AML-193 (cell line): ENCODE results near the gene PRODH.
"Not testable (repeated sequence)": the region's sequence is repeated elsewhere in the genome, so short reads cannot be mapped to it uniquely, and the experiment has no call there.

Experiments used
- DNase-seq, 2 experiments: peaks; one replicate each; lab custom pipeline; 2025; lab: John Stamatoyannopoulos, UW

The PRODH gene

GRCh38 chr22:18935889-18936529 lies at the start of gene PRODH:
Gene PRODH (minus strand): TSS chr22:18936293. CDS start chr22:18936287, 6 bp downstream.
- no peak for DNase-seq

GRCh38 chr22:18985780-18986179 lies 49.7 kb upstream of the PRODH start:
- DNase-seq: no peak

GRCh38 chr22:18984564-18984963 lies 48.5 kb upstream of the PRODH start:
- no peak for DNase-seq

DNA sequence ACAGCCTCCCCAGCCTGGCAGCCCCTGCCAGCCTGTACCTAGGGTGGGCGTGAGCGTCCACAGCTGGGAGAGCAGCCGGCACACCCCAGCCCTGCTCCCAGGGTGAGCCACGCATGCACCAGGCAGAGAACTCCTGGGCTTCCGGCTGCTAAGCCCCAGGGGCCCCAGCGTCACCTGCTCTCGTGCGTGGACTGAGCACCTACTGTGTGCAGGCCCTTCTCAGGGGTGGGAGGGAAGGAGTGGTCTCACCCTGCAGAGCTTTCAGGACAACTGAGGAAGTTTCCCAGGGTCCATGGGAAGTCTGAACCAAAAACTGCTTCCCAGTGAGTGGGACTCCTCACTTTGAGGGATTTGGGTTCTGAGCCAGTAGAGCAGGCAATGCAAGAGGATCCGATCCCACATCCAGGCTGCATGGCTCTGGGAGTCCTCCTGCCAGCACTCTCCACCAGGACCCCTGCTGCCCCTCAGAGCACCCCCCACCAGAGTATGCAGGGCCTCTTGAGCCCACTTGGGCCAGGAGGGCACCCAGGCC lies 47.1 kb upstream of the PRODH start:
- DNase-seq: no peak

- no peak for DNase-seq
These were observed 44.7 kb upstream of the PRODH start for GRCh38 chr22:18980829-18981228.

DNA sequence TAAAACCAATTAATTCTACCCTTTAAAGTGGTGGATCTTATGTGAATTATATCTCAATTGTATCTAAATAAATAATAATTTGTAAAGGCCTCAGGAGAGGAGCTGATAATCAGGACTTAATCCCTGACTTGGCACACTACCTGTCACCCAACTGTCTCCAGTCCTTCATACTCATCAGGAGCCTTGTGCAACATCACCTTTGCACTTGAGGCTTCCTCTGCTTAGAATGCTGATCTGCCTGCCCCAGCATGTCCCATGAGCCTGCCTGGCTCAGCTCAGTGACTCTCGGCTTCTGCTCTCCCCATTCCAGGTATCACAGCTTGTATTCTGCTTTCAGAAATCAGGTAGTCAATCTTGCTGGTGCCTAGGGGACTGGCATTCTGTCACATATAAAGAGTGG lies 43.9 kb upstream of the PRODH start:
- no peak for DNase-seq

DNA sequence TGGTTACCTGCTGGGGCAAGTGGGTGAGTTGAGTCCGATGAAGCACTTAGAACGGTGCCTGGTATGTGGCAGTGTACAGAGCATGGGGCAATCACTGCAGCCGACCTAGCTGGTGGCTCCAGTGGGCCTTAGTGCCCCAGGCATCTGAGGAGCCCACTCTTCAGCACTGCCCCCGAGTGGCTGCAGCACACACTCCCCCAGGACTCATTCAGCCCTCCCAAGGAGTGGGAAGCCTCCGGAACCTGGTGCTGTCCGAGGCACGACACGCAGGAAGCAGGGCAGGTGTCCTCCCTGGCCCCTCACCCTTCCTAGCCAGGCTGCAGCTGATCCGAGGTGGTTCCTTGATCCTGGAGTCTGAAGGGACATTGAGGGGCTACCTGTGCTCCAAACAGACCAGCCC lies 42.4 kb upstream of the PRODH start:
- no peak for DNase-seq

- DNase-seq: no peak
These were observed 41.8 kb upstream of the PRODH start for GRCh38 chr22:18977824-18978425.

DNA sequence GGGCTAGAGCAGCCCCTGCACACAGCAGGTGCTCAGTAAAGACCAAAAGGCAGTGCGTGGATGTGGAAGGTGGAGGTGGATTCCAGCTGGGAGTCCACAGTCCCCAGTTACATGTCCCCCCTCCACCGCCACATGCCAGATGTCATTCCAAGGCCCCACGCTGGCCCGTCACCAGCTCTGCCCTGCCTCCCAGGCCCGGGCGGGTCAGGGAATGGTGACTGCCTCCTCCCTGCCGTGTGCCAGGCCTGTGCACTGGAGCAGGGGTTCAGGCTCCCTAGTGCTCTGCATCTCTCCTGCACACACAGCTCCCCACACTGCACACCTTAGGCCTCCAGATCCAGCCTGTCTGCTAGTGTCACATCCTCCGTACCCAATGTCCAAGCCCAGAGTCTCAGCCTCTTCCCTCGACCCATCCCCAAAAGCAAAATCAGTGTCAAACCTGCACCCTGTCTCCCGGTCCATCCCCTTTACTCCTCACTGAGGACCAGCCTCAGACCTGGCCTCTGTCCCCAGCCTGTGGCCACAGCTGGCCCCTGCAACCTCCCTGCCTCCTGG lies 40.2 kb upstream of the PRODH start:
- DNase-seq: no peak

GRCh38 chr22:18975434-18976196 lies 39.5 kb upstream of the PRODH start:
- no peak for DNase-seq

DNA sequence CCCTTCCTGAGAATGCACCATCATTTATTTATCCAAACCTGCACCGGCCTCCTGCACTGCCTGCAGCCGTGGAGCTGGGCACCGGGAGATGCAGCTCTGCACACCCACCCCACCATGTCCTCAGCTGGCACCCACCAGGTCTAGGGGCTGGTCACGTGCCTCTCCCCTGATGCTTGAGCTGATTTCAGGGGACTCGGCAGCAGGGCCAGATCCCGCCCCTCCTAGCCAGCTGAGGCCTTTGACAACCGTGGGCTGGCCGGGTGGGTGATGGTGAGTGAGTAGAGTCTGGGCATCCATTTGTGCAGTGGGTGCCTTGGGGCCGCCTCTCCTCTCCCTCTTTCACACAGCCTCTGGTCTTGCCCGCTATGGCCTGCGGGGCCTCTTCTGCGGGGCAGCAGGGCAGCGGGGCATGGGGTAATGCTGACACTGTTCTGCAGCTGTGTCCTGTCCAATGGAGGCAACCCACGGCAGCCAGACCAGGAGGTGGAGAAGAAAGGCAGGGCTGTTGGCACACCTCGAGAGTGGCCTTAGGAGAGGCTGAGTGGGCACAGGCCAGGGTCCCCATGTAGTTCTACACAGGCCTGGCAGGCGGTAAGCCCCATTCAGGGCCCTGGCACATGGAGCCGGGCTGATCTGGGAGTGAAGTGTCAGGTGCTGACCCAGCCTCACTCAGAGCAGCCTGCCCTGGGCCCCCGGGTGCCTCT lies 38.5 kb upstream of the PRODH start:
- no peak for DNase-seq

- no peak for DNase-seq
These were observed 37.4 kb upstream of the PRODH start for GRCh38 chr22:18973264-18974031.

DNA sequence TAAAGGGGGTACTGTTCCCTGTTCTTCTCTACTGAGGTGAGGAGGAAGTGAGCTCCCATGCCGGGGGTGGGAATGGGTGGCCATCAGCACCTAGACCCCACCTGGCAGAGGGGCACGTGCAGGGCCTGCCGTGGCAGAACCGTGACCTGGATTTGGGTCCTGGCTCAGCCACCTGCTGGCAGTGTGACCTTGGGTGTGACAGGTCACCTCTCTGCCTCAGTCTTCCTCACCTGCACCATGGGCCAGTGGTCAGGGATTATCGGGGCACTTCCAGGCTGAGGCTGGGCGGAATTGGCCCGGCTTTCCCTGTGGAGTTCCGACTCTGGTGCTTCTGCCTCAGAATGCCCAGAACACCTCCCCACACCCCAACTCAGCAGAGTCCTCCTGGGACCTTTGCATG lies 36.5 kb upstream of the PRODH start:
- not testable (repeated sequence) for DNase-seq

DNA sequence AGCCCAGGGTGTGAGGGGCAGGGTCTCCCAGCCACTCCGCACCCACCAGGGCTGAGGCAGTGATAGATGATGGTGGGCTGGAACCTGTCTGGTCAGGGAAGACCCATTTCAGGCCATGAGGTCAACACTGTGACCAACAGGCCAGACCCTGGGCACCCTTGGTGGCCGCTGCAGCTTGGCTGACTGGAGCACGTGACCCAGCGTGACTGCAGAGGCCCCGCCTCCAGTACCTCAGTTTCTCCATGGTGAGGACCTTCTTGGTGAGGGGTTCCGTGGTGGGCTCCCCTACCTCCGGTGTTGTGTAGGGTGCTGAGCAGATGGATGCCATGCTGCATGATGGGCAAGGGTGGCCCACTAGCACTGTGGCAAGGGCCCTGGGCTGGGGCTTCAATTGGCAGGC lies 35.9 kb upstream of the PRODH start:
- not testable (repeated sequence) for DNase-seq

DNA sequence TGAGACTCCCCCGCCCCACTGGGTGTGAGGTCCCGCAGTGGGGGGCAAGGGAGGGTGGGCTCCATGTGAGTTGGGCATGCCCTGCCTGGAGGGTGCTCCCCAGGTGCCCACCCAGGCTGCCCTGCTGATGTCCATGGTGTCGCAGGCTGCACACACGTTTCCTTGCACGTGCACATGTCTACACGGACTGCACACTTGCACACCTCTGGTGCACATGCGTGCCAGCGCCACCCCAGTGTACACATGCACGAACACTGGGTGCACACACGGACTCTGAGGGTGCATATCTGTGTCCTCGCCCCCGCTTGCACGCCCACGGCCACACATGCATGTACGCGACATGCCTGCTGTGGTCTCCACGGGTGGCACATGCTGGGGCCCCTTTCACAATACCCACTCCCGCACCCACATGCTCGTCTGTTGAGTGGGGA lies 35.2 kb upstream of the PRODH start:
- no peak for DNase-seq

- no peak for DNase-seq
These were observed 34.8 kb upstream of the PRODH start for GRCh38 chr22:18970948-18971315.

DNA sequence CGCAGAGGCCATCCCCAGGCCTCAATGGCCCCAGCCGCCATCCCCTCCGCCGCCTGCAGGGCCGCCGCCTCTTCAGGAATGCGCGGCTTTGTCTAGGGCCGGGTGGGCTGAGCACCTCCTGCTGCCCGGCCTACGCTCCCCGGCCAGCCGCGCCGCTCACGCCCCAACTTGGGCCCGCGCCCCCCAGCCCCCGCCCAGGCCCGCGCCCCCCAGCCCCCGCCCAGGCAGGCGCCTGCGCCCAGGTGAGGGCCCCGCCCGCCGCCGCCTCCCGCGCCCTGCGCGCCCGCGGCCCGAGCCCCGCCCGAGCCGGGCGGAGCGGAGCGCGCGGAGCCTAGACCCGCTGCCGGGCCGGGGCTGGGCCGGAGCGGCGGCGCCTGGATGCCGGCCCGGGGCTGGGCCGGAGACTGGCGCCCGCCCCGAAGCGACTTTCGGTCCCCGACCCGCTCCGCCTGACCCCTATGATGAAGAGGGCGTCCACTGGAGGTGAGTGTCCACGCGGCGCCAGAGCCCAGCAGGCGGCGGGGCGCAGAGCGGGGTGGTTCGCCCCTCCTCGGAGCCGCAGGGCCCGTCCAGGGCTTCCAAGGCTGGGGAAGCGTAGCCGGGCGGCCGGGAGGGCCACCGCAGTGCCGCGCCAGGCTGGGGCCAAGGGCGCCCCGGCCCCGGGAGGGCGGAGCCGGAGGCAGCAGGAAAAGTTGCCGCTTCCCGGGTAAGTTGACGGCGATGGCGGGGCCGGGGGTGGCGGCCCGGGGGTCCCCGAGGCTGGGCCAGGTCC lies 34.3 kb upstream of the PRODH start:
- no peak for DNase-seq

DNA sequence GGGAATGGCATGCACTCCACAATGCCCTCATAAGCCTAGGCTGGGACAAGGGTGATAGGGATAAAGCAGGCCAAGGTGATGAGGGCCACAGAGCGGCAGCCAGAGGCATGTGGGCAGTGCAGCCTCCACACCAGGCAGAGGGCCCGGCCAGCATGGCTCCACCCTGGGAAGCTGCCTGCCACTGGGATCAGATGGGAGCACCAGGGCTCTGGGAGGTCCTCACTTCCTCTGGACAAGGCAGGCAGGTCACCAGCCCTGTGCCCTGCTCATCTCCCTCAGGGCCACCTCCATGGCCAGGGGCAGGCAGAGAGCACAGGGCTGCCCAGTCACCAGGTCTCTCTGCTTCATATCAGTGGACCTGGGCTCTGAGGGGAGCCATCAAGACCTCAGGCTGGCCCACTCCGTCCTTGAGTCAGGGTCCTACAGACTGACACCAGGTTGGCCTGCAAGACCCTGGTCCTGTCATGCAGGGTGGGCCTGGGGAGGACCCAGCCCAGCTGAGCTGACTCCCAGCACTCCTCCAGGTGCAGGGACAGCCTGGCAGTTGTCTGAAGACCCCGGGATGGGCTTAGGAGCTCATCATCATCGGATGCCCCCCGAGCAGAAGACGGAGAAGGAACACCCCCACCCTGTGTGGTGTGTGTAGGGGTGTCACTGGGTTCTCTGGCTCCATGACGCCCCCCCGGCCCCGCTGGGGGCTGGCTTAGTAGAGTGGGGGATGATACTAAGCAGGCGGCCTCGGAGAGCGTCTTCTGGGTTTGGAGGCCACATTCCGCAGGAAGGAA lies 33.3 kb upstream of the PRODH start:
- not testable (repeated sequence) for DNase-seq

GRCh38 chr22:18968011-18968749 lies 32.1 kb upstream of the PRODH start:
- no peak for DNase-seq
